Peyer's patch (tissue), 4 donors: ENCODE data around the gene C10orf67.

Source experiments
- CTCF ChIP-seq, 6 experiments: fragments of 450-650 bp in 4 of 6; fragments of 200-600 bp in 2 of 6; sonication (generic) in 1 of 6; IDR thresholded peaks; one replicate each; pipeline ENCODE4 v1.5.1; 2017 to 2019; ENCODE audit warnings: antibody characterized with exemption in 6 of 6, mild to moderate bottlenecking in 3 of 6, moderate library complexity in 1 of 6
- POLR2A ChIP-seq, 2 donors: fragments of 450-650 bp; IDR thresholded peaks; one replicate each; pipeline ENCODE4 v1.5.1; 2017; ENCODE audit warnings: antibody characterized with exemption in 2 of 2, mild to moderate bottlenecking in 2 of 2, moderate library complexity in 2 of 2

GRCh38 chr10:23171232-23171876 lies 173.2 kb downstream of the C10orf67 start:
- TF ChIP-seq CTCF (IDR thresholded peaks at IDR 0.05) (no peak), POLR2A (IDR thresholded peaks at IDR 0.05) (no peak)
